HL-60 (cell line): ENCODE measurements around the gene GGA2.

Experiments used
- CTCF ChIP-seq: IDR thresholded peaks from one replicate; pipeline ENCODE4 v1.5.1; 2011; ENCODE audit warnings: low read length, control low read depth, inconsistent platforms; ENCODE audit not compliant: insufficient read depth
- POLR2AphosphoS5 ChIP-seq: IDR thresholded peaks from 2 replicates; pipeline ENCODE4 v1.6.1; 2012; ENCODE audit warnings: low read depth
- REST ChIP-seq: IDR thresholded peaks from 2 replicates; pipeline ENCODE4 v1.6.1; 2012; ENCODE audit warnings: low read depth; ENCODE audit not compliant: insufficient replicate concordance

GRCh38 chr16:23521037-23521743 is 10.9 kb upstream of the GGA2 start:
- TF ChIP-seq CTCF: no peak
- no peak for TF ChIP-seq POLR2AphosphoS5
- no peak for TF ChIP-seq REST
